Loucy (cell line): ENCODE results near the gene ELN.

Experiments used
- CTCF ChIP-seq: fragments of 200-600 bp; sonication (generic); conservative IDR thresholded peaks from 2 replicates; pipeline ENCODE4 v1.5.1; 2014; ENCODE audit warnings: mild to moderate bottlenecking, antibody characterized with exemption, low read length
- EZH2phosphoT487 ChIP-seq: fragments of 200-600 bp; IDR thresholded peaks from 2 replicates; pipeline ENCODE4 v1.6.1; 2018; ENCODE audit warnings: antibody characterized with exemption, mild to moderate bottlenecking, moderate library complexity, borderline replicate concordance

- TF ChIP-seq CTCF (no peak), EZH2phosphoT487 (no peak)
These were observed 18.3 kb upstream of the ELN start for GRCh38 chr7:74009719-74010118.
